K562 (cell line): Measurements from ENCODE around the gene SLC13A4. TPM values are rescaled to one million over a fixed set of nuclear protein-coding genes. Genes with fewer than 3 reads are reported as not detected.

ENCODE experiments used
- POLR2H ChIP-seq: IDR thresholded peaks from 2 replicates; pipeline ENCODE4 v1.6.1; 2016; ENCODE audit warnings: missing genetic modification characterization, low read depth, mild to moderate bottlenecking, control low read depth, missing compliant biosample characterization, moderate library complexity
- RNF2 ChIP-seq: sonication (generic); IDR thresholded peaks from 2 replicates; pipeline ENCODE4 v1.6.1; 2016
- SPI1 ChIP-seq: IDR thresholded peaks from 2 replicates; pipeline ENCODE4 v1.6.1; 2011; ENCODE audit warnings: low read depth, low read length, control low read depth, borderline replicate concordance
- STAT6 ChIP-seq: sonication (generic); formaldehyde crosslinking; IDR thresholded peaks from 2 replicates; pipeline ENCODE4 v1.8.1; 2023; ENCODE audit warnings: mild to moderate bottlenecking, missing genetic modification reagents
- ZNF124 ChIP-seq: sonication (generic); formaldehyde crosslinking; IDR thresholded peaks from 2 replicates; pipeline ENCODE4 v1.8.1; 2022; ENCODE audit warnings: missing genetic modification reagents
- ZNF282 ChIP-seq: sonication (generic); formaldehyde crosslinking; IDR thresholded peaks from 2 replicates; pipeline ENCODE4 v1.8.1; 2023; ENCODE audit warnings: missing genetic modification reagents
- polyA plus RNA-seq, 8 experiments: library from polyadenylated mRNA; depleted of rRNA in 4 of 8; stranded (reverse) in 5 of 8; unstranded in 3 of 8; fragments of >200 nt; fragmentation: Nextera tagmentation in 2 of 8; fragmentation: Illumina TruSeq in 1 of 8; extraction: Ambion mirVana in 2 of 8; extraction: Trizol in 1 of 8; gene quantifications; 2 replicates each; pipeline versions ENCODE4 v1.2.1 to v1.2.3, GENCODE V29; 2011 to 2014; ENCODE audit warnings: inconsistent platforms in 1 of 8, missing spikeins in 1 of 8
- total RNA-seq, 7 experiments: library from RNA; depleted of rRNA in 6 of 7; stranded (reverse); fragments of >200 nt in 6 of 7; fragmentation: Illumina TruSeq in 2 of 7; extraction: Trizol in 2 of 7; gene quantifications; 2 replicates each; pipeline versions ENCODE4 v1.2.1 to v1.2.3, GENCODE V29; 2011 to 2021; ENCODE audit warnings: low replicate concordance in 1 of 7
- TF ChIP-seq, protein P1 (sequence below): fragments of 450-650 bp; IDR thresholded peaks from one replicate; pipeline ENCODE4 v1.6.1; 2018; ENCODE audit warnings: mild to moderate bottlenecking, moderate library complexity; ENCODE audit not compliant: partially characterized antibody

Gene SLC13A4
- total and polyA plus RNA-seq, 9 of the 15 experiments (the other 6 are each of a cell fraction or from before 2014, with no cell fraction given) = 0.11 to 1.0 (median 0.36) TPM

- TF ChIP-seq STAT6 (CRISPR knock-in tag) (no peak), ZNF124 (CRISPR knock-in tag) (no peak), RNF2 (no peak), POLR2H (tag) (no peak), ZNF282 (CRISPR knock-in tag) (no peak), SPI1 (no peak)
- TF ChIP-seq, protein P1, sequence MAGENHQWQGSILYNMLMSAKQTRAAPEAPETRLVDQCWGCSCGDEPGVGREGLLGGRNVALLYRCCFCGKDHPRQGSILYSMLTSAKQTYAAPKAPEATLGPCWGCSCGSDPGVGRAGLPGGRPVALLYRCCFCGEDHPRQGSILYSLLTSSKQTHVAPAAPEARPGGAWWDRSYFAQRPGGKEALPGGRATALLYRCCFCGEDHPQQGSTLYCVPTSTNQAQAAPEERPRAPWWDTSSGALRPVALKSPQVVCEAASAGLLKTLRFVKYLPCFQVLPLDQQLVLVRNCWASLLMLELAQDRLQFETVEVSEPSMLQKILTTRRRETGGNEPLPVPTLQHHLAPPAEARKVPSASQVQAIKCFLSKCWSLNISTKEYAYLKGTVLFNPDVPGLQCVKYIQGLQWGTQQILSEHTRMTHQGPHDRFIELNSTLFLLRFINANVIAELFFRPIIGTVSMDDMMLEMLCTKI = no peak
These were observed 44.1 kb upstream of the SLC13A4 start (continued) for GRCh38 chr7:135771961-135772638.
